HG02610 (cell line): ENCODE results near the gene SMAGP.
"Not testable (repeated sequence)": the region's sequence is repeated elsewhere in the genome, so short reads cannot be mapped to it uniquely, and the experiment has no call there.

ENCODE experiments used
- ATAC-seq: cut with Tn5 transposase; IDR thresholded peaks from one replicate; pipeline ENCODE4 v1.9.1; 2021; ENCODE audit warnings: mild to moderate bottlenecking, moderate library complexity; ENCODE audit not compliant: unreplicated experiment

Gene SMAGP

GRCh38 chr12:51227112-51227511 is 43.1 kb downstream of the SMAGP start:
- ATAC-seq = not testable (repeated sequence)

- no peak for ATAC-seq
Measured at GRCh38 chr12:51225771-51226170, 44.4 kb downstream of the SMAGP start.

GRCh38 chr12:51225234-51225633 is 45.0 kb downstream of the SMAGP start:
- no peak for ATAC-seq

DNA sequence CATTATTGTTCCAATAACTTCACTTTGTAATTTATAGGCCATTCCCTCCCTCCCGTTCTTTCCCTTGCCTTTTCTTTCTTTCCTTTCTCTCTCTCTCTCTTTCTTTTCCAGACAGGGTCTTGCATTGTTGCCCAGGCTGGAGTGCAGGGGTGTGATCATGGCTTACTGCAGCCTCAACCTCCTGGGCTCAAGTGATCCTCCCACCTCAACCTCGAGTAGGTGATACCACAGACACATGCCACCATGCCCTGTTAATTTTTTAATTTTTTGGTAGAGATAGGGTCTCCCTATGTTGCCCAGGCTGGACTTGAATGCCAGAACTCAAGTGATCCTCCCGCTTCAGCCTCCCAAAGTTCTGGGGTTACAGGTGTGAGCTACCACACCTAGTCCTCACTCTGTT is 45.6 kb downstream of the SMAGP start:
- ATAC-seq = no peak

DNA sequence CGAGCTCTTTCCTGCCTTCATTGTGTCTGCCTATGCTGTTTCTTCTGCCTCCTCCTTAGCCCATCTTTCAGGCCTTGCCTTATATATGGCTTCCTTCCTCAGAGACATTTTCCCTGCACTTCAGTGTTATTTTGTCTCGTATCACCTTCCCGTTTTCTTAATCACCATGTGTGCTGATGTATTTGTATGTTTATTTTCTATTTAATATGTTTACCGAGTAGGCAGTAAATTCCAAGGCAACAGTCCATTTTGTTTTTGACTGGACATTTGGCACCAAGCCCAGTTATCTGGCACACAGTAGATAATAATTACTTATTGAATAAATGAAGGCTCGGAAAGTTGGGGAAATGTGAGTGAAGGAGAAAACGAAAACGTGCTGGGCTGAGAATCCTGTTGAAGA is 47.8 kb downstream of the SMAGP start:
- no peak for ATAC-seq

- ATAC-seq = not testable (repeated sequence)
Measured at GRCh38 chr12:51219857-51220256, 50.4 kb downstream of the SMAGP start.

DNA sequence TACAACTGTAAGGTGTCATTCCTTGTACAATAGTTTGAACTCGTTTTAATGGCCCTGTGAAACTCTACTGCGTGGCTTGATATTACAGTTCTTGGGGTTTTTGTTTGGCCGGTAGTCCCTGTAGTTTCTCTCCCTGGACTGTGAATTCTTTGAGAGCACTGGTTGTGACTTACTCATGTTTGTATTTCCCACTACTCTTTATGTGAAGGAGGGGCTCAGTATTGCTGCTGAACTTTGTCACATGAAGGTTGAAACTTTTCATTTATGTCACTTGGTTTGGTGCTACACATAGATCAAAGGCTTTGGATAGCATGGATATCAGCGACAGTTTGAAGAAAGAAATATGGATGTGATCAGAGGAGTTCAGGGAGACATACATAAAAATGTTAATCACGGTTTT is 50.9 kb downstream of the SMAGP start:
- ATAC-seq = no peak

- ATAC-seq = no peak
Measured at GRCh38 chr12:51218607-51219161, 51.5 kb downstream of the SMAGP start.

GRCh38 chr12:51217968-51218606 is 52.1 kb downstream of the SMAGP start, which contains the start of gene POU6F1:
Gene POU6F1, minus strand, starts transcription at chr12:51218062. Its CDS starts 11,226 bp downstream, at chr12:51206836.
- ATAC-seq = peak; percentile 64

DNA sequence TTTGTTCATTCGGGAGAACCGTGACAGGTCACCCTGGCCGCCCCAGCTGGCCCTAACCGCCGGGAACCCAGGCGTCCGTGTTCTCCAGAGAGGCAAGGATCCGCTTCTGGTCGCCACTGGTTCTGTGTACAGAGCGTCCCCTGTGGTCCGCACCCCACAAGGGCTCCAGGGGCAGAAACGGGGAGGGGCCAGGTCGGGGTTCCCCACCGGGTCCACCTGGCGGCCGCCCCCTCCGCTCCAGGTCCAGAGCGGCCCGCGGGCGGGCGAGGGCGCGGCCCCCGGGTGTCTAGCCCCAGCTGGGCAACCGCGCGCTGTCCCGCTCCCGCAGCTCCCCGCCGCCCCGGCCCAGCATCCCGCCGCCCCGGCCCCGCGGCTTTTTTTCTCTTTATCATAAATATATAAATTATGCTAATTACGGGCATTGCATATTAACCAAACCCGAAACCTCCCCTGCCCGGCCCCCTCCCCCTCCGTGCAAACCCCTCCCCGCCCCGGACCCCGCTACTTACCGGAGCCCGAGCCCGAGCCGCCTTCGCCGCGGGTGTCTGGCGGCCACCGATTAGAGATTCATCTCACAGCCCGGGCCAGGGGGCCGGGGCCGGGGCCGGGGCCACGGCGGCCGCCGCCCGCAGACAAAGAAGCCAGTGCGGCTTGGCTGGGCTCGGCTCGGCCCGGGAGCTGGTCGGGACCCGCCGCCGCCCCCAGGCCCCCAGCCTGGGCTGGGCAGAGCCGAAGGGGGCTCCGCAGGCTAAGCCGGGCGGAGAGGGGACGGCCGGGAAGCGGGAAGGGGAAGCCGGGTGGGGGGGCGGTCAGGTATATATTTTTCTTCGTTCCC is 52.9 kb downstream of the SMAGP start:
- ATAC-seq = peak; percentile 10

DNA sequence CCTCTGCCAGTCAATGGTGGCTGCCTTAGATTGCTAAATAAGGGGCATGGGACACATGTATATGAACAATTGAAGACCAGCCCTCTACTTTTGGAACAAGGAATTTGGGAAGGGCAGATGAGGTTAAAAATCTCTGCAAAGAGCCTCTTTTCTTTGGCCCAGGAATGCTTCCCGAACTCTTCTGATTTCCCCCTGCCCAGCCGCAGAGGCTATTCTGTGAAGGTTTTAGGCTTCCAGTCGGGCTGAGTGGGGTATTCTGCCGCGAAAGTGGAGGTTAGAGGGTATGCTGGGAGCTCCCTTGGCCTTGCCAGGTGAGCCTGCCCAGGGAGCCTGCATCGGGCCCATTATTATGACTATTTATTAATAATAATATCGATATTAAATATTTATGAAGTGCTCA is 53.6 kb downstream of the SMAGP start:
- no peak for ATAC-seq

- ATAC-seq = no peak
Measured at GRCh38 chr12:51214895-51215294, 55.3 kb downstream of the SMAGP start.

DNA sequence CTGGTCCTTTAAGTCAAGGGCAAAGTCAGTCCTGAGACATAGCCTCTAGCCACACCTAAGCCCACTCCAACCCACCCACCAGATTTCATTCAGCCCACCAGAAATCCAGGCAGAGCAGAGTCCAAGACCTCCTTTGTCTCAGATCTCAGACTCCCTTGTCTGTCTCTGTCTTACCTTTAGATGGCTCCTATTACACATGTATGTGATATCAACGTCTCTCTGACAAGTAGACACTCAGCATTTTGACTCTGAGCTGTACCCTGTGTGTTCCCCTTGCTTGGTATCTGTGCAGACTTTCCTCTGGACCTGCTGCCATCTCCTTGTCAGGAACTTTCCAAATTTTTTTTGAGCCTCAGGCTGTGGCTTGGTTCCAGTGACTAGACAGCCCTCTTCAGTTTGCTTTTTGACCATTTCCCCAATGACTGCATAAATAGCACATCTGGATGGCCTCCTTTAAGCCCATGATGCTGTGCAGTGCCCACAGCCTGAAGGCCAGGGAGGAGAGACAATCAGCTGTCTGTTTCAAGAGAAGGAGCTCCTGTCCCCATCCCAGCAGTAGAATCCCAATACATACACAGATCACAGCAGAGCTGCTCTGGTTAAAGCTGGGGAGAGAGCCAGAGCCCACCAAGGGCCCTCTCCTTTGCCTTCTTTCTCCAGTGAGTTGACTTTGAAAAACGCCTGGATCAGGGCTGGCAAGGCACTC is 59.4 kb downstream of the SMAGP start:
- ATAC-seq = no peak

DNA sequence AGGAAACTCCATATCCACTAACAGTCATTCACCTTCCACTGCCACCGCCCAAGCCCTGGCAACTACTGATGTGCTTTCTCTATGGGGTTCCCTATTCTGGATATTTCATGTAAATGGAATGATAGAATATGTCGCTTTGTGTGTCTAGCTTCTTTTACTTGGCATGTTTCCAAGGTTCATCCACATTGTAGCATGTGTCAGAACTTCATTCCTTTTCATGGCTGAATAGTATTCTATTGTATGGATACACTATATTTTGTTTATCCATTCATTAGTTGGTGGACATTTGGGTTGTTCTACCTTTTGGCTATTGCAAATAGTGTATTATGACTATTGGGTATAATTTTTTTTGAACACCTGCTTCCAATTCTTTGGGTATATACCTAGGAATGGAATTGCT is 61.0 kb downstream of the SMAGP start:
- ATAC-seq = no peak

DNA sequence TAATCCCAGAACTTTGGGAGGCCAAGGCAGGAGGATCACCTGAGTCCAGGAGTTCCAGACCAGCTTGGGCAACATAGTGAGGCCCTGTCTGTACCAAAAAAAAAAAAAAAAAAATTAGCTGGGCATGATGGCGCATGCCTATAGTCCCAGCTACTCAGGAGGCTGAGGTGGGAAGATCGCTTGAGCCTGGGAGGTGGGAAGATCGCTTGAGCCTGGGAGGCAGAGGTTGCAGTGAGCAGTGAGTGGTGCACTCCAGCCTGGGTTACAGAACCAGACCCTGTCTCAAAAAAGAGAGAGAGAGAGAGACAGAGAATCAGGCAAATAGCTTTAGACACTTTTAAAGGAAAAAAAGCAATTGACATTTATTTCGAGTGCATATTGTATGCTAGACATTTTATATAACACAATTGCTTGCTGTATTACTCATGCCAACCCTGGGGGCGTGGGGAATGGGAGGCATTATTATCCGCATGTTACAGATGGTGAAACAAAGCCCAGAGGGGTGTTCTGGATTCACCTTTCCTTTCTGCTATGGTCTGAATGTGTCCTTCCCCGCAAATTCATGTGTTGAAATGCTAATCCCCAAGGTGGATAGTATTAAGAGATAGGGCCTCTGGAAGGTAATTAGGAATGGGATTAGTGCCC is 62.1 kb downstream of the SMAGP start:
- no peak for ATAC-seq

- no peak for ATAC-seq
Measured at GRCh38 chr12:51205350-51205749, 64.9 kb downstream of the SMAGP start.

- ATAC-seq = no peak
Measured at GRCh38 chr12:51202718-51203117, 67.5 kb downstream of the SMAGP start.

- ATAC-seq = no peak
Measured at GRCh38 chr12:51200806-51201205, 69.4 kb downstream of the SMAGP start.

GRCh38 chr12:51200156-51200555 is 70.1 kb downstream of the SMAGP start:
- no peak for ATAC-seq

GRCh38 chr12:51199366-51199945 is 70.8 kb downstream of the SMAGP start:
- ATAC-seq = no peak
